Left colon (tissue), 2 donors: Measurements from ENCODE around the gene PKP4. TPM values are rescaled to one million over a fixed set of nuclear protein-coding genes. Genes with fewer than 3 reads are reported as not detected.

Source experiments
- ATAC-seq: fragments of 200-7000 bp; cut with Tn5 transposase; one replicate; pipeline ENCODE4 v1.9.1; 2020; ENCODE audit warnings: mild to moderate bottlenecking, moderate library complexity
- DNase-seq, 2 donors: peaks; one replicate each; pipeline ENCODE4 v3.0.0-alpha.2; 2020
- intact Hi-C, 2 donors: fragments of 100-400 bp; cut with DNase I in 1 of 2; cut with micrococcal nuclease in 1 of 2; formaldehyde crosslinking; loops; one replicate each; pipeline versions ENCODE4 v1.11.2 to v1.14.0; 2022; cut with DNase I, micrococcal nuclease
- total RNA-seq, 2 donors: library from RNA; stranded (reverse); fragmentation: NEBNext Ultra II Directional; extraction: Animal tissue kit (Norgen Biotek cat#: 25700); gene quantifications; one replicate each; pipeline ENCODE4 v1.2.1, GENCODE V29; 2021
- donor health status: DM: no; HTN: no; CAD: no.
- donor health status: DM: yes; HTN: yes; CAD: no.

The PKP4 gene
- total RNA-seq, 2 donors from 2014 or later = 36.9 to 55.5 TPM

DNA sequence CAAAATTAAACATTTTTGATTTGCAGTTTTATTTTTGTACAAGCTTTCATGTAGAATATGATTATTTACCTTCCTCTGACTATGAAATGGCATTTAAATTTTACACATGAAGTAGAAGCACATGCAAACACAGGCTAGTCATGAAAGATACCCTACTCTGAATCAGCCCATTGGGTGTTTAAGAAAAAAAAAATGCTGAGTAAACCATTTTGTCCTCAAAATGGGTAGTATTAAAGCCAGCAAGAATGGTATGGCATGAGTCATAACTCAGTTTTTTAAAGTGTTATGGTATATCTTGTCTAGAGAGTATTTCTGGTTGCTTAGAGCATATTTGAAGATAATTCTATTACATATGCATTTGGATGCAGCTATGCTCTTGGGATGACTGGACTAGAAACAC, 55.0 kb downstream of the PKP4 start:
- ATAC-seq (no peak), DNase-seq (no peak)
- intact Hi-C loops = no loop called here

DNA sequence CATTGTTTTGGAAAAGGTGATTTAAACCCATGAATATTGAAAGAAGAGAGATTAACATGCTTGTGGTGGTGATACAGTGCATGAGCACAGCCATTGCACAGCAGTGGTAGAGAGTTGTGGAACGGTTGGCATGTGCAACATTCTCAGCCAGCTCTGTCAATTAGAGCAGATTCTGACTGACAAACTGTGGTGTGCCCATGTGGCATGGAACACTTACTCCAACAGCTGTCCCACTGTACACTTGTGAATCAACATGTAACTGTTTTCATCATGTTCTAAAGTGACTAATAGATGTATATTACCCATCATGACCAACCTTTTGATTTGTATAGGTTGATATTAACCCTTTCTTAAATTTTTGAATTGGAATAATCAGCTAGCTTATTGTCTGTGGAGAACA, 55.6 kb downstream of the PKP4 start:
- intact Hi-C loops = no loop called here
- no peak for ATAC-seq
- DNase-seq = no peak

DNA sequence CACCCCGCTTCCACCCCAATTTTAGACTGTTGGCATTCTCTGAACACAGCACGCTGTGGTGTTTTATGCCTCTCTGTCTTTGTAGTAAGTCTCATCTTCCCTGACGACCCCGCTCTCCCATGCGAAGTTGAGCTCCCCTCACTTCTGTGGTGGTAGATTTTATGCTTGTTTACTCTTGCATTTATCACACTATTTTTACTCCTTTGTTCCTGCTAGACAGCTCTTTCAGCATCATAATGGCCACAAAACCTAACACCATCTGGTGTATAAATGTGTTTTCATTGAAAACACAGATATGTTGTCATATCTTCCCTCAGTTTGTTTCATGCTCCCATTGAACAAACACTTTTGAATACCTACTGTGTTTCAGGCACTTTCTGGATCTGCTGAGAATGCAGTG, 57.1 kb downstream of the PKP4 start:
- intact Hi-C loops = no loop called here
- ATAC-seq = no peak
- no peak for DNase-seq

DNA sequence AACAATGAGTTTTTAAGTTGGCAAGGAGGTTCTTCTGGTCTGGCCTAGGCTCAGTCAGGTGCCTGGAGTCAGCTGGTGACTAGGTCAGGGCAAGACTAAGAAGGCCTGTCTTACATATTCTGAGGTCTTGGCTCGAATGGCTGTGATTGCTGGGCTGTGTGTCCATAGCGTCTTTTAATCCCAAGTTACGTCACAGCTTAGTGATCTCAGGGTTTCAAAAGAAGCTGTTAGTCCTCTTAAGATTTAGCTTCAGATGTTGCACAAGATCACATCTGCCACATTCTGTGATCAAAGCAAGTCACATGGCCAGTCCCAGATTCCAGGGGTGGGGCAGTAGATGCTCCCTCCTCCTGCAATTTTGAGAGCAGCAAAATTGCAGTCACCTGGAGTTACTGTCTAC, 61.3 kb downstream of the PKP4 start:
- intact Hi-C loops = no loop called here
- ATAC-seq (no peak), DNase-seq (no peak)

DNA sequence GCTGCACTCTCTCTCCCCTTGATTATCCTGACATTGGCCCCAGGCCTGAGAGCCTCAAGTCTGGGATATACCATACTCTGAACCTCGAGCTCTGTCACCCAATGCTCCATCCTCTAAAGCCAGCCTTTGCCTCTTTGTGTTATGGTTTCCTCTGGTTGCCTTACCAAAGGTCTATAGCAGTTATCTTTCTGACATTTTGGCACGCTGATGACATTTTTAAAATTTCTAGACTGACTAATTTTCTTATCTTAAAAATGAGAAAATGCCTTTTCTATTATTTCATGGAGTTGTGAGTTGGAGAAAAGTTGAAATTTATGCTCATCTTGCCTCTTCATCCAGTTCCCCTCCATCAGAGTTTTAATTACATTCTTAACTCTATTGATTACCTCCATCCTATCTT, 62.7 kb downstream of the PKP4 start:
- ATAC-seq (no peak), DNase-seq (no peak)
- intact Hi-C loops = no loop called here

DNA sequence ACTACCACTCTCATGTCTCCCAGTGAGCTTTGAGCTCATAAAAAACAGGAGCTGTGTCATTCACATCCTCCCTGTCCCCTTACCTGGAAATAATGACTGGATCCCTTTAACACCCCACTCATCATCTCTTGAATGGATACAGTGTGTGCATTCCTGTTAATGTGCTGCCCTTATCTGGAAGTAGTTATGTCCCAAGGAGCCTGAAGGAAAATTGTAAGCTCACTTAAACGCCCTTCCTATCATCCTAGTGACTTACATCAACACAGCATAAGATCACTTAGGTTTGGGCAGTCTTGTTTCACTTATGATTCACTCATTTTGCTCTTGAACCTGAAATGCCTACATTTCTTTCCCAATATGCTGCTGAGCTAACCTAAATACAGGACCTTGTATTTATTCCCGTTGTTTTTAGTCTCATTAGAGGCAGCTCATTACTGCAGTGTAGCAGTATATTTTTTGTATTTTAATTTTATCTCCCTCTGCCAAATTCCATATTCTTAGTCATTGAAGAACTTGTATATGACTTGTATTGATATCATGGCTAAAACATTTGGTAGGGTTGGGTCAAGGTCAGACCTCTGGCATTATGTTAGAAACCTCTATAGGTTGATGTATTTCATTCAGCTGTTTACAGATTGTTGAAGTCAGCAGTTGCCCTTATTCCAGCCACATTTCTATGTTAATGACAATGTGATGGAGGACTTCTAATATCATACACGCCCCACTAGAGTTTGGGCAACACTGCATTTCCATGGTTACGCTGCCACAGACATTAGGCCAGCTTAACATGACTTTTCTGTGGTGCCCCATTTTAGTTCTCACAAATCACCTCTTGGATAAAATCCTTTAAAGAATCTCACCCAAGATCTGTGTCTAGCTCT, 72.9 kb downstream of the PKP4 start:
- DNase-seq (no peak), ATAC-seq (peak; percentile 59)
- intact Hi-C loops = no loop called here

DNA sequence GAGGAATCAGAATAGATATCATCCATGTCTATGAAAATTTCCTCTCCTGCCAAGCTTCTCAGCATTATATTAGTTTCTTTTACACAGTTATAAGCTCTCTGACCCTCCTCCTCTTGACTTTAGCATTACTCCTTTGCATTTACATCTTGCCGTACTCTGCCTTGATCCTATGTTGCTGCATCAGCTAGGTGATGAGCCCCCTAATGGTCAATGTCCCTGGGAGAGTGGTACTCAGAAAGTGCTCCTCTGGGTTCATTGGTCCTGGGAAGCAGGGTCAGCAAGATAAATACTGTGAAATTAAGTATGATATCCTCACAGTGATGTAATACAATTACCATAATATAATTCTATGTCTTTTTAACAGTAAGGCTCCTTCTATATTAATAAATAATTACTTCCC, 74.1 kb downstream of the PKP4 start:
- no peak for ATAC-seq
- DNase-seq = no peak
- intact Hi-C loops = no loop called here

DNA sequence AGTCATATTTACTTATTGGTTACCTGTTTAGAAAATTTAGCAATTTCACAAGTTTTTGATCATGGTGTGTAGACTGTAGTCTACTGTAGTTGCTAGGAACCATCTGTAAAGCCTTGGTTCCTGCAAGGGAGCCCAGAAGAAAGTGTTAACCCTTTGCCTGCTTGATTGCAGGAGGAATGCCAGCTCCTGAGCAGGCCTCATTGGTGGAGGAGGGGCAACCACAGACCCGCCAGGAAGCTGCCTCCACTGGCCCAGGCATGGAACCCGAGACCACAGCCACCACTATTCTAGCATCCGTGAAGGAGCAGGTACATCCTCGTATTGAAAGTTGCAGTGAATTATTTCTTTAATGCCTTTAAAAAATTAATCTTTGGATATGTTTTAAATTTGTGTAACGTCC, 76.3 kb downstream of the PKP4 start:
- intact Hi-C loops = no loop called here
- ATAC-seq (no peak), DNase-seq (no peak)

DNA sequence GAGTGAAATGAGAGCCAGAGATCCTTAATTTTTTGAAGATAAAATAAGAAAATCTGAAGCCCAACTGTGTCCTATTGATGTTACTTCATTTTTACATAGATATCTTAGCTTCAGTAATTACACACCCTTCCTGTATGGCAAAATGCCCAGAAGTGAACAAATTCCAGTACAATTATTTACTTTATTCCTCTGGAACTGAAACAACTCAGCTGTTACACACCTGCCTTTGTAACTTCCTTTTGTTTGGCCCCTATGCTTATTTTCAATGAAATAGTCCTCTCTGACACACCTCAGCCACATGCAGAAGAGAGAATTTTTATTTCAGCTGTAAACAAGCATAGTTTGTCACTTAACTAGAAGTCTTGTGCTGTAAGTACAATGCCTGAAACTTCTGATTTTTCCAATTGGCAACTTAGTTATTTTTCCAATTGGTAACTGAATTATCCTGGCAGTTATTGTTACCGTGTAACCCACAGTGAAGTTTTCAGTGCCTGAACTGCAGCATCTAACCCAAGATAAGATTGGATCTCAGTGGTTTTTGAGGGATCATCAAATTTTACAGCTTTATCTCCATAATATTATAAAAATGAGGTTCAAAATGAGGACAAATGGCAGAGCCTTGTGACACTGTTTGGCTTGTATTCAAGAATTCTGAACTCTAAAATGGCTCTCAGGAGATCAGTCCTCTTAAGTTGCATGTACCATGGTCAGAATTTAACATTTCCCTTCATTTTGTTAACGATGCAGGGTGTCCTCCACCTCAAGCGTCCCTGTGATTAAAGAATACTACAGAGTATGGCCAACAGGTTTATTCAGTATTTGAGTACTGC, 82.6 kb downstream of the PKP4 start:
- DNase-seq (no peak), ATAC-seq (peak; percentile 96)
- intact Hi-C loops = no loop called here

DNA sequence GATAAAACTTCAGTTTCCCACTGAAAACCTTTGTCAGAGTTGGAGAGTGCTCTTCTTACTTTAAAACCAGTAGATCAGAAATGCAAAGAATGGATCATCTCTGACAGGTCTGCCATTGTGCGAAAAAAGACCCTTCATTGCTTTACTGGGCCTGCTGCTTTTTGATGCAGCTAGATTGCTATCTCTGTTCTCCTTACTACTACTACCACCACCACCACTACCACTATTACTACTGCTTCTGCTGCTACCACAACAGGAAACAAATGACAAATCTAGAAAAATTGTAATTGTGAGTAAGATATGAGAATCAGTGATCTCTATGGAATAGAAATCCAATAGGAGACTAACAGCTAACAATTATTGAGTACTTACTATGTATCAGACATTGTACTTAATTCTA, 85.8 kb downstream of the PKP4 start:
- ATAC-seq (no peak), DNase-seq (no peak)
- intact Hi-C loops = no loop called here

DNA sequence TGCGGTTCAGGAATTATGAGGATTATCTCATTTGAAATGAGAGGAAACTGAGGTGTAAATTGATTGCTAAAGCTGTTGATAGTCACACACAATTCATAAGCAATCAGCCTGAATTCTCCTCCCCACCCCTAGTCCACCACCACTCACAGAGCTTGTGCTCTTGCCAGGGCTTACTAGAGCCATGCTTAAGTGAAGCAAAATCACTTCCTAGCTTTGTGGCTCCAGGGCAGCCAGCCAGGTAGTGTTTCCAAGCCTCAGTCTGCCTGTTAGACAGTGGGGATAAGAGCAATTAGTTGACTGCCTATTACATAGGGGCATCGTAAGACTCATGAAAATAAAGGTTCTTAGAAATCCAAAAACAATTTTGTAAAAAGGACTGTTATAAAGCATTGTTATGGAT, 87.2 kb downstream of the PKP4 start:
- DNase-seq (no peak), ATAC-seq (no peak)
- intact Hi-C loops = no loop called here

DNA sequence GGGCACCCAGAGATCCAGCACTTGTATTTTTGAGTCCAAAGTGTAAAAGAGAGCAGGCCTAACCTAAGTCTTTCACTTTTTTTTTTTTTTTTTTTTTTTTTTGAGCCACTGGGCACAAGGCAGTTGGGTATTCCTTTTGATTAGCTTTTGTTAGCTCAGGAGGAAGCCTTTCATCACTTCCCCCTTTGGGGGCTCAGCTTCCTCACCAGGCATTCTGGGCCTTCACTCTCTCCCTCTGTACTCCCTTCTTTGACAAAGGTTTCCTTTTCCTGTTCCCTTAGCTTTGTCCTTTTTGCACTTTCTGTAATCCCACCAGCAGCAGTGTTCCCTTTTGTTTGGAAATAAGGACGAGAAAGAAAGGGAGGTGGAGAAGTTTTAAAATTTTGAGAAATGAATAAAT, 88.2 kb downstream of the PKP4 start:
- DNase-seq (no peak), ATAC-seq (no peak)
- intact Hi-C loops = no loop called here

DNA sequence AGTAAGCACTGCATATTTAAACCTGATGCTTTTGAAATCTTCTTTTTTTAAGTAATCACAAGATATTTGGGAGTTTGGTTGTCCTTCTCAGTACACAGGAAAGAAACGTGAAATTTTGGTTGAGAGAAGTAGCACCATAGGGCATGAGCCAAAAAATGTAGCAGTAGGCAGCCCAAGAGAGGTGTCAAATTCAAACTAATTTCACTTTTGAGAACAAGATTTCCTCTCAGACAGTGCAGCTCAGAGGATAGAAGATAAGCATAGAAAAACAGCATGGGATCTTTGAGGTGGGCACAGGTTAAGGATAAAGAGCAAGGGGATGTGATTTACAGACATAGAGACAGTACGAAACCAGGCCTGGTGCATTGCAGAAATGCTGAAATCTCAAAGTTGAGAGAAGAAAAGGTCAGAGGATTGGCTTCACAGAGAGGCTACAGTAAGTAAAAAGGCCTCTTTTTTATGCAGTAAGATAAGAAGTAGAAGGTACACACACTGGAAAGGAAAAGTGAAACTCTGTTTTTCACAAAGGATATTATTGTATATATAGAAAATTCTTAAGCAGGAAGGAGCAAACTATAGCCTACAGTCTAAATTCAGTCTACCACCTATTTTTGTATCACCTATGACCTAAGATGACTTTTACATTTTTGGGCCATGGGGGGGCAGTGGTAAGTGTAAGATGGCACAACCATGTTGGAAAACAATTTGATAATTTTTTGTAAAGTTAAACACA, 89.8 kb downstream of the PKP4 start:
- ATAC-seq = no peak
- no peak for DNase-seq
- intact Hi-C loops = no loop called here

DNA sequence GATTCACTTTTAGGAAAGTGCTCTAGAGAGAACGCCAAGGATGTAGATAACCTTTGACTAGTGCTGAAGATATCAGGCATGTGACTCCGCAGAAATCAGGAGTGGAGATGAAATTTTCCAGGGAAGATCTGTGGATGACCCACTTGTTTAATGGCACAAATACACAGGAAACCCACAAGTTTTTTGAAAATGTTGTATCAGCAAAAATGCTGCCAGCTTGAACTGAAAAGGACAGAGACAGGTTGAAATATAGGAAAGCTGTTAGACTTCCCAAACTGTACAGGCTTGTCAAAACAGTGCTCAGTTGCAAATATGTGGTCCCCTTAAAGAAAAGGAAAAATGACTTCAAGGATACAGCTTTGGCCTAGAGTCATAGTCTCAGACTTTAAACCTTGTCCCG, 96.5 kb downstream of the PKP4 start:
- intact Hi-C loops = no loop called here
- DNase-seq (no peak), ATAC-seq (no peak)

DNA sequence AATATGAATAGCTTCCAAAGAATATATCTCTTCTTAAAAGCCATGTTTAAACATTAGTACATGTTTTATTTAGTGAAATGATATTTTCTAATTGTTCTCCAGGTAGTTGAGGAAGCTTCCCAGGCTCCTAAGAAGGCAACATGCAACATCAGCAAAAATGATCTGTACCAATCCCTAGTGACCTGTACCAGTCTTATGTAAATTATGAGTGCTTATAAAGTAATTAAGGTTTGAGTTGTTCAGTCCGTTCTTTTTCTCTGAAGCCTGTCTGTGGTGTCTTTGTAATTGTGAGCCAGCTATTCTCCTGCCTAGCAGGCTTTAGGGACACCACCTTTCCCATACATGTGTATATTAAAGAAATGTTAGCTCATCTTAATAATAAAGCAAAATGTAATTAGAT, 98.2 kb downstream of the PKP4 start:
- ATAC-seq = peak; percentile 26
- intact Hi-C loops = no loop called here
- DNase-seq = no peak

DNA sequence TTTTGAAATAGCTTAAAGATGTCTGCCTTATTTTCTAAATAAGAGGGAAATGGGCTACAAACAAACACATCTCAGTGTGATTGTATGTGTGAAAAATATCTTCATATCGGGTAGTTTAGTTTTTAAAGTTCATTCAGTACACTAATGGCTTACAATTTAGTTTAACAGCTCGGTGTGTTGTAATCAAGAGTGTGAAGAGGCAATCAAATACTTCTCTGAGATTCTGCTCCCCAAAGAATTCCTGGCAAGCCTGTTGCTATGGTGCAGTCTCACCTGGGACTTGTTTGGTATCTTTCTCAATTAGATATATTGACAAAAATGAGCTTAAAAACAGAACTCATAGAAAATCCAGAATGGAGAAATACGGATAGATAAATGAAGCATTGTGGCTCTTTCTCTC, 99.4 kb downstream of the PKP4 start:
- intact Hi-C loops = no loop called here
- DNase-seq (no peak), ATAC-seq (no peak)

DNA sequence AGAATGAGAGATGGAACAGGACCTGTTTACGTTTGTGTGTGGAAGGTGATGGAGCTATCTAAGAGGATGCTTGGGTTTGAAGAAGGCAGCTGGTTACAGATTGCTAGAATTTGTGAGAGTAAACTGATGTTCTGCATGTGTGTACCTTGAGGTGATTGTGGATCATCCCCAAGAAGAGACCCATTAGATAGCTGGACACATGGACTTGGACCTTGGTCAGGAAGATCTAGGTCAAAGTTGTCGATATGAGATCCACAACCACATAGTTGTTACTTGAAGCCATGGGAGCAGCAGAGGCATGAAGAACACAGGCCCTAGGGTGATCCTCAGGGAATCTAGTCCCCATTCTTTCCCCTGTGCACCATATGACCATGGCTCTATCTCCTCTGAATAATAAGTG, 101.0 kb downstream of the PKP4 start:
- no peak for DNase-seq
- intact Hi-C loops = no loop called here
- no peak for ATAC-seq

DNA sequence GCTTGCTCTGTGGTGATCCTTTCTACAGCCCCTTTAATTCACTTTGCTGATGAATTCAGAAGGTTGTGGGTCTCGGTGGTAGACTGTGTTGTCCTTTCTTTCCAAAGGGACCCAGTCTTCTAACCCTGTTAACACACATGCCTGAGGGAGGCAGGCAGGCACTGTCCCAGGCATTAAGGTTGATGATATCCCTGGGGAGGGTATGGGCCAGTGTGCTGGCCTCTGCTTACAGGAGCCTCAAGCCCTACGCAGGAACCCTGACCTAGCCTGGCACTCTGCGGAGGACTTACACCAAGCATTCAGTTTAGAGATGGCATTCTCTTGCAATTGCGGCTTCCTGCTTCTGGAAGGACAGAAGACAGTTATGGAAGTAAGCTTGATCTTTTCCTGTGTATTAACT, 102.5 kb downstream of the PKP4 start:
- DNase-seq = no peak
- ATAC-seq = no peak
- intact Hi-C loops = no loop called here

DNA sequence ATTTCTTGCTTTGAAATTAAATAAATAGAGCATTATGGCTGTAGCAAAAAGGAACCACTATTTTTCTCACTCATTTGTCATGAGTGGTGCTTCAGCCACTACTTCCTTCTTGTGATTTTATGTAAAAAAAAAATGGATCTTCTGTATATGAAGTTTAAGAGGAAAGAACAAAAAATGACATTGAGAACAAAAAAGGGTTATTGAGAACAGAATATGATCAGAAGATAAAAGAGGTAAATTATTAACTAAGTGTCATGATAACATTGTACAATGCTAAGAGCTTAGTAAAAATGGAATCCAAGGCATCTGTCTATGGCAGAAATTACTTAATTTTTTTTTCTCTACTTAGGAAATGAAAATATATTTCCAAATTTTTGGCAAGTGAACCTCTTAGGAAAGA, 103.5 kb downstream of the PKP4 start:
- DNase-seq (no peak), ATAC-seq (no peak)
- intact Hi-C loops = no loop called here

DNA sequence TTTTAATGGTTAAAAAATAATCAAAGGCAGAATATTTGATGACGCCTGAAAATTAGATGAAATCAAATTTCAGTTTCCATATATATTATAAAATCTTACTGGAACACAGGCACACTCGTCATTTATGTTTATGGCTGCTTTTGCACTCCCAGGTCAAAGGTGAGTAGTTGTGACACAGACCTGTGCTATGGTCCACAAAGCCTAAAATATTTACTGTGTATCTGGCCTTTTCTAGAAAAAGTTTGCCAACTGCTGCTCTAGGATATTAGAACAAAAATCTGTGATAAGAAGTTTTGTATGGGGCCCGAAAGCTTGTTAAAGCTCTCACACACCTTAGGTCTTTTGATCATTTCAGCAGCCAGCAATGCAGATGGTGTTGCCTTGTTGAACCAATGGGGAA, 104.3 kb downstream of the PKP4 start:
- no peak for DNase-seq
- intact Hi-C loops = no loop called here
- peak; percentile 58 for ATAC-seq
